SW480 (cell line): ENCODE measurements around the gene LIMK2.
A peak's percentile ranks its signal among the peaks of the same experiment; 100 is the strongest.

Experiments used
- DNase-seq: peaks from one replicate; pipeline ENCODE4 v3.0.0-alpha.2; 2016; ENCODE audit warnings: low spot score

LIMK2 gene

DNA sequence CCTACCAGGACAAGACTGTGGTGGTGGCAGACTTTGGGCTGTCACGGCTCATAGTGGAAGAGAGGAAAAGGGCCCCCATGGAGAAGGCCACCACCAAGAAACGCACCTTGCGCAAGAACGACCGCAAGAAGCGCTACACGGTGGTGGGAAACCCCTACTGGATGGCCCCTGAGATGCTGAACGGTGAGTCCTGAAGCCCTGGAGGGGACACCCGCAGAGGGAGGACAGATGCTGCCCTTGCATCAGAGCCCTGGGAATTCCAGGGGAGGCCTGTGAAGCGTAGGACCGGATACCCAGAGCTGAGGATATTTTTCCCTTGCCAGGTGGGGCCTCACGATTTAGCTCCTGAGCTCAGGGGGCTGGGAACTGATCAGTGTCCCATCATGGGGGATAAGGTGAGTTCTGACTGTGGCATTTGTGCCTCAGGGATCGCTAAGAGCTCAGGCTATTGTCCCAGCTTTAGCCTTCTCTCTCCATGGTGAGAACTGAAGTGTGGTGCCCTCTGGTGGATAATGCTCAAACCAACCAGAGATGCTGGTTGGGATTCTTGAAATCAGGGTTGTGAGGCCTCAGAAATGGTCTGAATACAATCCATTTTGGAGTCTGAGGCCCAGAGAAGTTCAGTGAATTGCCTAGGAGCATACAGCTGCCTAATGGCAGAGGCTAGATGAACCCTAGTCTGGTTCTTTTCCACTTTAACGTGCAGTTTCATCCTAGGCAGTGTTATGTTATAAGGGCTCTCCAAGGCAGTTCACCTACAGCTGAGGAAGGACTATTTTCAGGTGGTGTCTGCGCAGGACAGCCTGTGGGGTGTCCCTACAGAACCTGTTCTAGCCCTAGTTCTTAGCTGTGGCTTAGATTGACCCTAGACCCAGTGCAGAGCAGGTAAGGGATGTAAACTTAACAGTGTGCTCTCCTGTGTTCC is 60.7 kb downstream of the LIMK2 start:
- DNase-seq: no peak

DNA sequence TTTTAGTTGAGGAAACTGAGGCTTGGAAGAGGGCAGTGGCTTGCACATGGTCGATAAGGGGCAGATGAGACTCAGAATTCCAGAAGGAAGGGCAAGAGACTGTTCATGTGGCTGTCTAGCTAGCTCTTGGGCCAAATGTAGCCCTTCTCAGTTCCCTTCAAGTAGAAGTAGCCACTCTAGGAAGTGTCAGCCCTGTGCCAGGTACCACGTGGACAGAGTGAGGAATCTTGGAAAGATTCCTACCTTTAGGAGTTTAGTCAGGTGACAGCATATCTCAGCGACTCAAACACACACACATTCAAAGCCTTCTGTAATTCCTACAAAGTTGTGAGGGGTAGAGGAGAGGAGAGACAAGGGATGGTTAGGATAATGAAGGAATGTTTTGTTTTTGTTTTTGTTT is 61.9 kb downstream of the LIMK2 start:
- DNase-seq: no peak

DNA sequence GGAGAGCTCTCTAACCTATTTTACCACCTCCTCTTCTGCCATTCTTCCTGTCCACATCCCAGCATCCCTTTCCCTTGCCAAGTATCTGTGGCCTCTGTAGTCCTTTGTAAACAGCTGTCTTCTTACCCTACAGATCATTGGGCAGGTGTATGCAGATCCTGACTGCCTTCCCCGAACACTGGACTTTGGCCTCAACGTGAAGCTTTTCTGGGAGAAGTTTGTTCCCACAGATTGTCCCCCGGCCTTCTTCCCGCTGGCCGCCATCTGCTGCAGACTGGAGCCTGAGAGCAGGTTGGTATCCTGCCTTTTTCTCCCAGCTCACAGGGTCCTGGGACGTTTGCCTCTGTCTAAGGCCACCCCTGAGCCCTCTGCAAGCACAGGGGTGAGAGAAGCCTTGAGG is 62.9 kb downstream of the LIMK2 start:
- DNase-seq: no peak

DNA sequence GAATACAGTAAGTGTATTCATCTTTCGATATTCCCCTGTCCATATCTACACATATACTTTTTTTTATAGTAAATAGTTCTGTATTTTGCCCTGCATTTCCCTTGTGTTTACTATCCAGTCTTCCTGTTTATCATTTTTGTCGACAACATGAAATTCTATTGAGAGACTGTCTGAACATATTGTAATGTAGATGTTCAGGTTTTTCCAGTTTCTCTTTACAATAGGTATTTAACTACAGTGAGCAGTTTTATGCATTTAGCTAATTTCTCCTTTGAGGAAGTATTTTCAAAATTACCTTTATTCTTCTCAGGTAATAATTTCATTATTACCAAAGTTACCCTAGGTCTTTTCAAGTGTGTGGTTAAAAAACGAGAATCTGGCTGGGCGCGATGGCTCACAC is 63.5 kb downstream of the LIMK2 start:
- DNase-seq: no peak

DNA sequence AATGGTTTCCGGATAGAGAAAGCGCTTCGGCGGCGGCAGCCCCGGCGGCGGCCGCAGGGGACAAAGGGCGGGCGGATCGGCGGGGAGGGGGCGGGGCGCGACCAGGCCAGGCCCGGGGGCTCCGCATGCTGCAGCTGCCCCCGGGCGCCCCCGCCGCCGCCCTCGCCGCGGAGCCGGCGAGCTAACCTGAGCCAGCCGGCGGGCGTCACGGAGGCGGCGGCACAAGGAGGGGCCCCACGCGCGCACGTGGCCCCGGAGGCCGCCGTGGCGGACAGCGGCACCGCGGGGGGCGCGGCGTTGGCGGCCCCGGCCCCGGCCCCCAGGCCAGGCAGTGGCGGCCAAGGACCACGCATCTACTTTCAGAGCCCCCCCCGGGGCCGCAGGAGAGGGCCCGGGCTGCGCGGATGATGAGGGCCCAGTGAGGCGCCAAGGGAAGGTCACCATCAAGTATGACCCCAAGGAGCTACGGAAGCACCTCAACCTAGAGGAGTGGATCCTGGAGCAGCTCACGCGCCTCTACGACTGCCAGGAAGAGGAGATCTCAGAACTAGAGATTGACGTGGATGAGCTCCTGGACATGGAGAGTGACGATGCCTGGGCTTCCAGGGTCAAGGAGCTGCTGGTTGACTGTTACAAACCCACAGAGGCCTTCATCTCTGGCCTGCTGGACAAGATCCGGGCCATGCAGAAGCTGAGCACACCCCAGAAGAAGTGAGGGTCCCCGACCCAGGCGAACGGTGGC is 64.5 kb downstream of the LIMK2 start:
- no peak for DNase-seq

DNA sequence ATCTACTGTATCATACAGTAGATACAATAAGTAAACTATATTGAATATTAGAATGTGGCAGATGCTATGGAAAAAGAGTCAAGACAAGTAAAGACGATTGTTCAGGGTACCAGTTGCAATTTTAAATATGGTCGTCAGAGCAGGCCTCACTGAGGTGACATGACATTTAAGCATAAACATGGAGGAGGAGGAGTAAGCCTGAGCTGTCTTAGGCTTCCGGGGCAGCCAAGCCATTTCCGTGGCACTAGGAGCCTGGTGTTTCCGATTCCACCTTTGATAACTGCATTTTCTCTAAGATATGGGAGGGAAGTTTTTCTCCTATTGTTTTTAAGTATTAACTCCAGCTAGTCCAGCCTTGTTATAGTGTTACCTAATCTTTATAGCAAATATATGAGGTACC is 65.6 kb downstream of the LIMK2 start:
- DNase-seq: no peak

DNA sequence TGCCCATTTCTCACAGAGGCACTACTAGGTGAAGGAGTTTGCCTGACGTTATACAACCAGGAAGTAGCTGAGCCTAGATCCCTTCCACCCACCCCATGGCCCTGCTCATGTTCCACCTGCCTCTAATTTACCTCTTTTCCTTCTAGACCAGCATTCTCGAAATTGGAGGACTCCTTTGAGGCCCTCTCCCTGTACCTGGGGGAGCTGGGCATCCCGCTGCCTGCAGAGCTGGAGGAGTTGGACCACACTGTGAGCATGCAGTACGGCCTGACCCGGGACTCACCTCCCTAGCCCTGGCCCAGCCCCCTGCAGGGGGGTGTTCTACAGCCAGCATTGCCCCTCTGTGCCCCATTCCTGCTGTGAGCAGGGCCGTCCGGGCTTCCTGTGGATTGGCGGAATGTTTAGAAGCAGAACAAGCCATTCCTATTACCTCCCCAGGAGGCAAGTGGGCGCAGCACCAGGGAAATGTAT is 66.1 kb downstream of the LIMK2 start:
- DNase-seq: no peak

DNA sequence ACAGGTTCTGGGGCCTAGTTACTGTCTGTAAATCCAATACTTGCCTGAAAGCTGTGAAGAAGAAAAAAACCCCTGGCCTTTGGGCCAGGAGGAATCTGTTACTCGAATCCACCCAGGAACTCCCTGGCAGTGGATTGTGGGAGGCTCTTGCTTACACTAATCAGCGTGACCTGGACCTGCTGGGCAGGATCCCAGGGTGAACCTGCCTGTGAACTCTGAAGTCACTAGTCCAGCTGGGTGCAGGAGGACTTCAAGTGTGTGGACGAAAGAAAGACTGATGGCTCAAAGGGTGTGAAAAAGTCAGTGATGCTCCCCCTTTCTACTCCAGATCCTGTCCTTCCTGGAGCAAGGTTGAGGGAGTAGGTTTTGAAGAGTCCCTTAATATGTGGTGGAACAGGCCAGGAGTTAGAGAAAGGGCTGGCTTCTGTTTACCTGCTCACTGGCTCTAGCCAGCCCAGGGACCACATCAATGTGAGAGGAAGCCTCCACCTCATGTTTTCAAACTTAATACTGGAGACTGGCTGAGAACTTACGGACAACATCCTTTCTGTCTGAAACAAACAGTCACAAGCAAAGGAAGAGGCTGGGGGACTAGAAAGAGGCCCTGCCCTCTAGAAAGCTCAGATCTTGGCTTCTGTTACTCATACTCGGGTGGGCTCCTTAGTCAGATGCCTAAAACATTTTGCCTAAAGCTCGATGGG is 66.7 kb downstream of the LIMK2 start:
- DNase-seq: no peak

DNA sequence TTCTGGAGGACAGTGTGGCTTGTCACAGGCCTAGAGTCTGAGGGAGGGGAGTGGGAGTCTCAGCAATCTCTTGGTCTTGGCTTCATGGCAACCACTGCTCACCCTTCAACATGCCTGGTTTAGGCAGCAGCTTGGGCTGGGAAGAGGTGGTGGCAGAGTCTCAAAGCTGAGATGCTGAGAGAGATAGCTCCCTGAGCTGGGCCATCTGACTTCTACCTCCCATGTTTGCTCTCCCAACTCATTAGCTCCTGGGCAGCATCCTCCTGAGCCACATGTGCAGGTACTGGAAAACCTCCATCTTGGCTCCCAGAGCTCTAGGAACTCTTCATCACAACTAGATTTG is 67.2 kb downstream of the LIMK2 start:
- no peak for DNase-seq

DNA sequence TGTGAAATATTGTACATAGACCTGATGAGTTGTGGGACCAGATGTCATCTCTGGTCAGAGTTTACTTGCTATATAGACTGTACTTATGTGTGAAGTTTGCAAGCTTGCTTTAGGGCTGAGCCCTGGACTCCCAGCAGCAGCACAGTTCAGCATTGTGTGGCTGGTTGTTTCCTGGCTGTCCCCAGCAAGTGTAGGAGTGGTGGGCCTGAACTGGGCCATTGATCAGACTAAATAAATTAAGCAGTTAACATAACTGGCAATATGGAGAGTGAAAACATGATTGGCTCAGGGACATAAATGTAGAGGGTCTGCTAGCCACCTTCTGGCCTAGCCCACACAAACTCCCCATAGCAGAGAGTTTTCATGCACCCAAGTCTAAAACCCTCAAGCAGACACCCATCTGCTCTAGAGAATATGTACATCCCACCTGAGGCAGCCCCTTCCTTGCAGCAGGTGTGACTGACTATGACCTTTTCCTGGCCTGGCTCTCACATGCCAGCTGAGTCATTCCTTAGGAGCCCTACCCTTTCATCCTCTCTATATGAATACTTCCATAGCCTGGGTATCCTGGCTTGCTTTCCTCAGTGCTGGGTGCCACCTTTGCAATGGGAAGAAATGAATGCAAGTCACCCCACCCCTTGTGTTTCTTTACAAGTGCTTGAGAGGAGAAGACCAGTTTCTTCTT is 67.9 kb downstream of the LIMK2 start:
- no peak for DNase-seq

DNA sequence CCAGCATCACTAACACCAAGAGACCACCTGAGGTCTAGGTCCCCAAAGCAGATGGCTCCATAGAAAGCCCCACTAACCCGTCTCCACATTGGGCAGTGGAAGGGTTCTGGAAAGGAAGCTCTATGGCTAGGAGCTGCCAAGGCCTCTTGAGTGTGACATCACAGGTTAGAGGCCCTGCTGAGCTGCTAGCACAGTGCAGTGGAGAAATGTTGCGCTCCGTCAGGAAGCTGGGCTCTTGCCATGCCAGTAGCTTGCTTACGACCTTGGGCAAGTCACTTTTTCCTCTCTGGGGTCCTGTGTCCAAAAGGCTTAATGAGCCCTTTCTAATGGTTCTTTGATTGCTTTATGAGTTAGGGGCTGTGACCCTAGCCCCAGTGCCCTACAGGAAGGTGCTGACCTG is 69.6 kb downstream of the LIMK2 start:
- DNase-seq: no peak

DNA sequence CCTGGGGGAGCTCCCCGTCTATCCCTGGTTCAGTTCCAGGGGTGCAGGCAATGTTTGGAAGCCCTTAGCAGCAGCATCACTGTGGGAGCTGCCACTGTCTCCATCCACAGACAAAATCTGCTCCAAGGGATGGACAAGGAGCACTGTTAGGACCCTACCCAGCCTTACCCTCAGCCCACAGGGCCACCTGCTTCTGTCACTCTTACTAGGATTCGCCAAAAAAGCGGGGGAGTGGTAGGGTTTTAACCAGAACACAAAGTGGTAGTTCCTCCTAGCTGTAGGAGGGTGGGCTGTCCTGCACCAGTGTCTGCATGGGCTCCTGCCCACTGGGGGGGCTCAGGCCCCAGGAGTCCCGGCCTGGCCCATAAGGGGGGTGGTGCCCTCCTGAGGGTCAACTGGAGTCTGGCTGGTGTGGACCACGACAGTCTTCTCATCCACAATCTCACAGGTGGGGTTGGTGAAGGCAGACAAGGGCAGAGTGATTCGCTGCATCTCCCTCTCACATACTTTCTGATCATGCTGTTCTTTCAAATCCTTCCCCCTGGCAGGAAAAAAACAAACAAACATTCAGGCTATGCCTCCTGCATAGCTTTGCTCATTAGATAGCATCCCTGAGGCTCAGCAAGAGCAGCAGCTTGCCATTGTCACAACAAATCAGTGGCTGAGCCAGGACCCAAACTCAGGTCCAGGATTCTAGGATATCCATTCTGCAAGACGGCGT is 70.8 kb downstream of the LIMK2 start:
- DNase-seq: no peak

DNA sequence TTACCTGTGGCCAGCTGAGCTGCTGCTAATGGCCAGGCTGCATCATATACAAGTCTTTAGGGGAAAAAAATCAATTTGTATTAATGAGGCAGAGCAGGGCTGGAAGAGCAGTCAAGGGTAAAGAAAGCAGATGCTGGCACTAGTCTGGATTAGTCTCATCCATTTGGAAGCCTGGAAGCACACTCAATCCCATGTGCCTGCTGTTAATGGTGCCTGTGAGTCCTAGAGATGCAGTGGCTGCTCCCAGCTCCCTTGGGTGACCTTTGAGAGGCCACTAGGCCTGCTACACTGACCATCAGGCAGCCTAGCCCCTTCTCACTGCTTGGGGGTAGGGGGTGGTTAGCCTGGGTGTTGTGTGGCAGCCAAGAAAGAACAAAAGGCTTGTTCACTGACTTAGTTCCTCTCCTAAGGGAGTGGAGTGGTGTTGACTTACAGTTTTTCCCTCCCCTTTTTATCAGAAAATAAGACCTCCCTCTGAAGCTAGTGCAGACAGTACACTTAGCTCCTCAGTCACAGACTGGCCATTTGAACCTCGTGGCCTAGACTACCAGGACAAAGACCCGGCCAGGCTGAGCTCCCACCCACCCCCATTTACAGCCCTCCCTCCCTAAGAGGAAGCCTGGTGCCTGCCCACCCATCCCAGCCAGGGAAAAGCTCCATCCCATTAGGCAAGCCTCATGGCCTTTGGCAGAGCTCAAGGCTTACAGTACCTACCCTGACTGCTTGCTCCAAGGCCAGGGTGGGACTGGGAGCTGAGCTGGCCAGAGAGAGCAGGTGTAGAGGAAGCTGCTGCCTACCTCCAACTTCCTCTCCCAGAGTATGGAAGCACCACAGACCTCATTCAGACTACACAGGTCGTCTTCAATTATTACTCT is 72.4 kb downstream of the LIMK2 start:
- DNase-seq: no peak

DNA sequence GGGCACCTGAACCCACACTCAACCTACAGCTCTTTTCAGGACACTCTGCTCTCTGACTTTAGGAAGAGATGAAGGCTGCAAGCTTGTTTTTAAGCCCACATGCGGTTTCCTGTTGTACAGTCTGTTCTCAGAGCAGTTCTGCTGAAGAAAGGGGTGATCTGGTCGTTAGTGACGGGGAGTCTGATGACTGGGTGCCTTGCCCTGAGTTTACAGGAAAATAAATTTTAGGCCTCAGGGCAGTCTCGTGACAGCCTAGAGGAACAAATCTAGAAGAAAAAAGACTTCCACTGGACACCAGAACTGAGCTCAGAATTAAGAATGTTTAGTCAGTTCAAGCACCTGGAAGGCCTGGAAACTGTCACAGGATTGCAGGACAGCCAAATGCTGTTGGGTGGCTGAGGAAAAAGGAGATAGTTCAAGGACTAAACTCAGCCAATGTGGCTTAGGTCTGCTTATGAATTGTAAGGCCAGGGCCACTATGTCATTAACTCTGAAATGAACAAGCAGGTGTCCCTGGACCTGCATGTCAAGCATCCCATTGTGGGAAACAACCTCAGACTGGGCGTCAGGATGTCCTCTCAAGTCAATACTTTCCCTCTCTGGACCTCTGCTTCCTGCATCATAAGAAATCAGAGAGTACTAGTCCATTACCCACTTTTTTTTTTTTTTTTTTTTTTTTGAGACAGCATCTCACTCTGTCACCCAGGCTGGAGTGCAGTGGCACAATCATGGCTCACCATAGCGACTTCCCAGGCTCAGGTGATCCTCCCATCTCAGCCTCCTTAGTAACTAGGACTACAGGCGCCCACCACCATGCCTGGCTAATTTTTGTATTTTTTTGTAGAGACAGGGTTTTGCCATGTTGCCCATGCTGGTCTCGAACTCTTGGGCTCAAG is 74.5 kb downstream of the LIMK2 start:
- no peak for DNase-seq

DNA sequence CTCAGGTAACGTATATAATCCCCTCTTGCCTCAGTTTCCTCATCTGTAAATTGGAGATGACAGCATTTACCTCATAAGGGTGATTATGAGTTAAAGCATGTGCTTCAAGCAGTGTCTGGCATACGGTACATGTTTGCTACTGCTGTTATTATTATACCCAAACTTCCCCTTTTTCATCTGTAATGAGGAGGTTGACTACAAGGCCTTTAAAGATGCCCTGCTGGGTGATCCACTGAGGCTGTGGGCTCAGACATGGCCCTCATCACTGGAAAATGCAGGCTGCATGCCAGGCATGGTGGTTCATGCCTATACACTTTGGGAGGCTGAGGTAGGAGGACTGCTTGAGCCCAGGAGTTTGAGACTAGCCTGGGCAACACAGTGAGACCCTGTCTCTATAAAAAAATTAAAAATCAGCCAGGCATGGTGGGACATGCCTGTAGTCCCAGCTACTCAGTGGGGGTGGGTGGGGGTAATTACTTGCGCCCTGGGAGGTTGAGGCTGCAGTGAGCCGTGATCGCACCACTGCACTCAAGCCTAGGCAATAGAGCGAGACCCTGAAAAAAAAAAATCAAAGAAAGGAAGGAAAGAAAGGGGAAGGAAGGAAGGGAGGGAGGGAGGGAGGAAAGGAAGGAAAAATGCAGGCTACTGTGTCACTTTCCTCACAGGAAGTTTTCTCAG is 75.9 kb downstream of the LIMK2 start:
- no peak for DNase-seq

DNA sequence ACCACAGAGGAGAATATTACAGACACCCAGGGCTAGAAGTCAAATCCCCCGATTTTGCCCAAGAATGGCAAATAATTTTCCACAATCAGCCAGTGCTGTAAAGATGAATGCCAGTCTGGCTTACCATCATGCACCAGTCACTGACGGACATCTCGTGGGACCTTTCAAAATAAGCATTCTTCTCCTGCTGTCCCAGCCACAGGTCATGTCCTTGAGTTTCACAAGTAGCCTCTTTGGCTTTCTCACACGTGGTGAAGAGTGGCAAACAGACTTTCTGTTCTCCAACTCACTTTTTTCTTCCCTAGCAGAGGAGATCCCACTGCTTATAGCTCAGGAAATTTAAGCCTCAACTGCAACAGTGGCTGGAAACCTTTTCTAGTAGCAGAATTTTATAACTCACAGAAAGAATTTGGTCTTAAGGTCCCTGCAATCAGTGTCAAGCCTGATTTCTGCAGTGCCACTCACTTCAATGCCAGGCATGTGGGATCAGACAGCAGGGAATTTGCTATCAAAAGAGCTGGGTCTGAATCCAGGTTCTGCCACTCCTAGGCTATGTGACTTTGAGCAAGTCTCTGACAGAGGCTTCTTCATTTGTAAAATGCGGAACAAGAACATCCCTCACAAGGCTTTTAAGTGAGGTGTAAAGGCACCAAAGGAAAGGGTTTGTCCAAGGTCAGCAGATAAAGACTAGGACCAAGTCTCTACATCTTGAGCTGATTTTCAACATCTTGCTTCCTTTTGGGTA is 76.6 kb downstream of the LIMK2 start:
- no peak for DNase-seq

DNA sequence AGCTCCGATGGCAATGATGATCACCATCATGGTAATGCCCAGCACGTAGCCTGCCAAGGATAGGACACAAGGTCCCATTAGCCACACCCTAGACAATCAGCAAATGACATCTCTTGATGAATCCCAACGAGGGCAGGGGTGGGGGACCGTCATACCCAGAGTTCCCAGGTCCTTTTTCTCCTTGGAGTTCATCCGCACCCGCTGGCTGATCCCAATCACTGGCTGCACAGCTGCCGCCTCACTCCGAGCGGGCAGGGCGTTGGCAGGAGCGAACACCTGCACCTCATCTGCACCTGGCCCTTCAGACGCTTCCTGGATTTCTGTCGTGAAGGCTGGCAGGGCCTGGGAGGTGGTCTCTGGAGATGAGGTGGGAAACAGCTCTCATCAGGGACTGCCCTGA is 77.2 kb downstream of the LIMK2 start:
- DNase-seq: peak; percentile 44
